CD14-positive monocyte (primary cell): ENCODE measurements around the gene VSX1. TPM values are rescaled to one million over a fixed set of nuclear protein-coding genes. Genes with fewer than 3 reads are reported as not detected.

Experiments used
- DNase-seq, 3 donors: peaks; one replicate each; pipeline ENCODE4 v3.0.0-alpha.2; 2011 to 2022
- H2AFZ ChIP-seq: 2 replicates; pipeline ENCODE4 v1.6.0; 2012; ENCODE audit warnings: mild to moderate bottlenecking, low read depth, low read length, inconsistent platforms; ENCODE audit not compliant: insufficient read depth, poor library complexity, severe bottlenecking
- H3K27ac ChIP-seq, 2 donors: 1 replicate in 1 of 2; 2 replicates in 1 of 2; pipeline ENCODE4 v1.5.1; 2012 to 2013; ENCODE audit warnings: low read length in 2 of 2, control low read depth in 1 of 2, inconsistent platforms in 1 of 2, low read depth in 1 of 2, mild to moderate bottlenecking in 1 of 2
- H3K27me3 ChIP-seq, 2 donors: one replicate each; pipeline versions ENCODE4 v1.6.0 to v1.6.1; 2011 to 2013; ENCODE audit warnings: low read length in 2 of 2; ENCODE audit not compliant: control insufficient read depth in 2 of 2, insufficient read depth in 2 of 2
- H3K36me3 ChIP-seq, 2 donors: replicated peaks in 1 of 2; 1 replicate in 1 of 2; 2 replicates in 1 of 2; pipeline versions ENCODE4 v1.5.1 to v1.6.1; 2012 to 2013; ENCODE audit warnings: low read length in 2 of 2, control low read depth in 1 of 2, inconsistent platforms in 1 of 2, mild to moderate bottlenecking in 1 of 2; ENCODE audit not compliant: insufficient read depth in 2 of 2, control insufficient read depth in 1 of 2
- H3K4me1 ChIP-seq, 2 donors: 1 replicate in 1 of 2; 2 replicates in 1 of 2; pipeline versions ENCODE4 v1.5.1 to v1.6.1; 2012 to 2013; ENCODE audit warnings: low read length in 2 of 2, control low read depth in 1 of 2, inconsistent platforms in 1 of 2, mild to moderate bottlenecking in 1 of 2, moderate library complexity in 1 of 2; ENCODE audit not compliant: insufficient read depth in 2 of 2, control insufficient read depth in 1 of 2
- H3K4me2 ChIP-seq: replicated peaks from 2 replicates; pipeline ENCODE3; 2012; ENCODE audit warnings: low read length, moderate library complexity, mild to moderate bottlenecking; ENCODE audit not compliant: poor library complexity, severe bottlenecking; ENCODE audit errors: extremely low read depth
- H3K4me3 ChIP-seq, 3 experiments: fragments of 200-600 bp in 1 of 3; sonication (generic) in 1 of 3; replicated peaks in 1 of 3; 1 replicate in 2 of 3; 2 replicates in 1 of 3; pipeline ENCODE4 v1.5.1; 2011 to 2013; ENCODE audit warnings: low read length in 3 of 3, mild to moderate bottlenecking in 3 of 3, control low read depth in 2 of 3, low read depth in 2 of 3, inconsistent platforms in 1 of 3, moderate library complexity in 1 of 3
- H3K79me2 ChIP-seq: 2 replicates; pipeline ENCODE4 v1.6.0; 2012; ENCODE audit warnings: mild to moderate bottlenecking, control low read depth, inconsistent platforms, low read length, moderate library complexity; ENCODE audit not compliant: insufficient read depth
- H3K9ac ChIP-seq: 2 replicates; pipeline ENCODE4 v1.6.0; 2017; ENCODE audit warnings: low read length, mild to moderate bottlenecking; ENCODE audit not compliant: insufficient read depth, poor library complexity, severe bottlenecking
- H3K9me3 ChIP-seq, 2 donors: replicated peaks in 1 of 2; 1 replicate in 1 of 2; 2 replicates in 1 of 2; pipeline versions ENCODE4 v1.5.1 to v1.6.1; 2012 to 2013; ENCODE audit warnings: low read length in 2 of 2, control low read depth in 1 of 2; ENCODE audit not compliant: control insufficient read depth in 1 of 2, insufficient read depth in 1 of 2
- H4K20me1 ChIP-seq: 2 replicates; pipeline ENCODE4 v1.6.0; 2012; ENCODE audit warnings: mild to moderate bottlenecking, low read length, control low read depth, moderate library complexity; ENCODE audit not compliant: insufficient read depth
- H3K27ac Mint-ChIP-seq, 7 donors: one replicate each; pipeline ENCODE4 v1.8.0; 2020; ENCODE audit warnings: mild to moderate bottlenecking in 7 of 7, mixed read lengths in 7 of 7, moderate library complexity in 6 of 7, inconsistent platforms in 2 of 7
- H3K27me3 Mint-ChIP-seq, 3 donors: one replicate each; pipeline ENCODE4 v1.8.0; 2021 to 2022; ENCODE audit warnings: low read depth in 3 of 3, mild to moderate bottlenecking in 3 of 3, mixed read lengths in 3 of 3, moderate library complexity in 3 of 3, inconsistent platforms in 1 of 3
- H3K36me3 Mint-ChIP-seq, 2 donors: one replicate each; pipeline ENCODE4 v1.8.0; 2020; ENCODE audit warnings: mixed read lengths in 2 of 2, inconsistent platforms in 1 of 2, mild to moderate bottlenecking in 1 of 2
- H3K4me1 Mint-ChIP-seq: one replicate; pipeline ENCODE4 v1.8.0; 2020; ENCODE audit warnings: mild to moderate bottlenecking, mixed read lengths
- H3K4me3 Mint-ChIP-seq, 2 donors: one replicate each; pipeline ENCODE4 v1.8.0; 2020; ENCODE audit warnings: mild to moderate bottlenecking in 2 of 2, mixed read lengths in 2 of 2, moderate library complexity in 1 of 2
- H3K9me3 Mint-ChIP-seq, 7 donors: one replicate each; pipeline ENCODE4 v1.8.0; 2020 to 2022; ENCODE audit warnings: mixed read lengths in 7 of 7, mild to moderate bottlenecking in 6 of 7, moderate library complexity in 6 of 7, inconsistent platforms in 2 of 7
- WGBS: methylation state at CpG from one replicate; pipeline ENCODE4 v1.1.5; 2013; ENCODE audit warnings: missing lambda C conversion rate; ENCODE audit not compliant: insufficient coverage; 5-methylcytosine and 5-hydroxymethylcytosine counted together
- intact Hi-C, 2 donors: fragments of 100-400 bp; cut with micrococcal nuclease; formaldehyde crosslinking; loops; one replicate each; pipeline versions ENCODE4 v1.15.0 to v1.15.1; 2023
- polyA plus RNA-seq, 3 donors: library from polyadenylated mRNA; depleted of rRNA in 1 of 3; unstranded in 2 of 3; stranded (reverse) in 1 of 3; fragments of 300-500 nt in 2 of 3; fragments of >200 nt in 1 of 3; fragmentation: Illumina TruSeq in 2 of 3; gene quantifications; 1 replicate in 2 of 3; 2 replicates in 1 of 3; pipeline ENCODE4 v1.2.3, GENCODE V29; 2012 to 2021
- TF ChIP-seq, protein P1 (sequence below): fragments of 200-600 bp; IDR thresholded peaks from one replicate; pipeline ENCODE4 v1.8.0; 2022; ENCODE audit warnings: antibody characterized with exemption, mild to moderate bottlenecking

Gene VSX1
- polyA plus RNA-seq, 3 donors = not detected

DNA sequence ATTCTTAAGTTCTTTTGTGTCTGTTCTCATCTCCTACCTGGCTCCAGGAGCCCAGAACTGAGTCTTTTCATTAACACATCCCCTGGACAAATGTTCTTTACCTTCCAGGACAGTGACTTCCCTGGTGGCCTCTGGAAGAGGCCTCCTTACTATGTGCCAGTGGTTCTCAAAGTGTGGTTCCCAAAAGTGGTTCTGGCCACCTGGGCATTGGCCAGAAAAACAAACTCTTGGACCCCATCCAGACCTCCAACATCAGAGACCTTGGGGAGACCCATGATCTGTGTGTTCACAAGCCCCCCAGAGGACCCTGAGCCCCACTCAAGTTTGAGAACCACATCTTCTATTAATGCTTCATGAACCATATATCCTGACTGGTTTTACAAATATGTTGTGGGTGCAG is 7.2 kb upstream of the VSX1 start:
- Histone ChIP-seq H3K27me3 (peaks cover 15 to 25% of the 10 kb centered on the region in 2 donors), H3K36me3 (no peaks in the 10 kb centered on the region), H4K20me1 (no peaks in the 10 kb centered on the region), H3K9ac (no peak overlapping the region), H3K4me2 (no peak overlapping the region), H3K27ac (no peak overlapping the region), H3K79me2 (no peaks in the 10 kb centered on the region), H3K9me3 (no peaks in the 10 kb centered on the region), H3K4me3 (no peak overlapping the region), H3K4me1 (no peaks in the 10 kb centered on the region), H2AFZ (no peak overlapping the region)
- no peak for DNase-seq
- no peak overlapping the region for H3K27ac Mint-ChIP-seq
- TF ChIP-seq, protein P1, sequence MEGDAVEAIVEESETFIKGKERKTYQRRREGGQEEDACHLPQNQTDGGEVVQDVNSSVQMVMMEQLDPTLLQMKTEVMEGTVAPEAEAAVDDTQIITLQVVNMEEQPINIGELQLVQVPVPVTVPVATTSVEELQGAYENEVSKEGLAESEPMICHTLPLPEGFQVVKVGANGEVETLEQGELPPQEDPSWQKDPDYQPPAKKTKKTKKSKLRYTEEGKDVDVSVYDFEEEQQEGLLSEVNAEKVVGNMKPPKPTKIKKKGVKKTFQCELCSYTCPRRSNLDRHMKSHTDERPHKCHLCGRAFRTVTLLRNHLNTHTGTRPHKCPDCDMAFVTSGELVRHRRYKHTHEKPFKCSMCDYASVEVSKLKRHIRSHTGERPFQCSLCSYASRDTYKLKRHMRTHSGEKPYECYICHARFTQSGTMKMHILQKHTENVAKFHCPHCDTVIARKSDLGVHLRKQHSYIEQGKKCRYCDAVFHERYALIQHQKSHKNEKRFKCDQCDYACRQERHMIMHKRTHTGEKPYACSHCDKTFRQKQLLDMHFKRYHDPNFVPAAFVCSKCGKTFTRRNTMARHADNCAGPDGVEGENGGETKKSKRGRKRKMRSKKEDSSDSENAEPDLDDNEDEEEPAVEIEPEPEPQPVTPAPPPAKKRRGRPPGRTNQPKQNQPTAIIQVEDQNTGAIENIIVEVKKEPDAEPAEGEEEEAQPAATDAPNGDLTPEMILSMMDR = no peak
- peaks cover 9% of the 10 kb centered on the region for H3K4me1 Mint-ChIP-seq
- H3K36me3 Mint-ChIP-seq = no peaks in the 10 kb centered on the region
- H3K9me3 Mint-ChIP-seq = peaks cover 0 to 10% (median 0%) of the 10 kb centered on the region in 7 donors
- H3K4me3 Mint-ChIP-seq = no peak overlapping the region
- peaks cover 39 to 50% (median 44%) of the 10 kb centered on the region in 3 donors for H3K27me3 Mint-ChIP-seq
- intact Hi-C loops = no loop called here

DNA sequence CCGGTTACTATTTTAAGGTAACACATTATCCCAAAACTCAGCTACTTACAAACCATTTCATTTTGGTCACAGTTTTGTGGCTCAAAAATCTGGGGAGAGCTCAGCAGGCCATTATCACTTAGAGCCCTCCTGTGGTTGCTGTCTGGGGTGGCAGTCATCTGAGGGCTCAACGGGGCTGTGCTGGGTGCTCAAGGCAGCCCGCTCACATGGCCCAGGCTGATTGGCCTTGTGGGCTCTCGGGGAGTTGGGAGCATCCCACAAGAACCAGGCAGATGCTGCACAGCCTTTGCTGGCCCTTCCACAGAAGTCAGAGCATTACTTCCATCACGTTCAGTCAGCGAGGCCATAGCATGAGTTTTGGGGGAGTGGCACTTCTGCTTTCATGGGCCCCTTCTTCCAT is 6.3 kb upstream of the VSX1 start:
- H3K4me3 Mint-ChIP-seq = no peak overlapping the region
- WGBS = 94% methylated on average over 4 of the region's 6 CpGs
- Histone ChIP-seq H3K4me3 (no peak overlapping the region), H2AFZ (no peak overlapping the region), H3K27ac (no peak overlapping the region), H3K9me3 (no peaks in the 10 kb centered on the region), H3K36me3 (no peaks in the 10 kb centered on the region), H3K79me2 (no peaks in the 10 kb centered on the region), H3K4me2 (no peak overlapping the region), H4K20me1 (no peaks in the 10 kb centered on the region), H3K27me3 (peaks cover 23 to 34% of the 10 kb centered on the region in 2 donors), H3K4me1 (no peaks in the 10 kb centered on the region), H3K9ac (no peak overlapping the region)
- H3K27me3 Mint-ChIP-seq = peaks cover 47 to 58% (median 48%) of the 10 kb centered on the region in 3 donors
- TF ChIP-seq, protein P1 = no peak
- H3K36me3 Mint-ChIP-seq = no peaks in the 10 kb centered on the region
- H3K9me3 Mint-ChIP-seq = peaks cover 0 to 16% (median 0%) of the 10 kb centered on the region in 7 donors
- intact Hi-C loops = no loop called here
- DNase-seq = no peak
- H3K27ac Mint-ChIP-seq = no peak overlapping the region
- peaks cover 16% of the 10 kb centered on the region for H3K4me1 Mint-ChIP-seq
